K562 (cell line): ENCODE measurements around the gene ATF4. TPM values are rescaled to one million over a fixed set of nuclear protein-coding genes. Genes with fewer than 3 reads are reported as not detected.

Experiments
- BRD4 ChIP-seq: fragments of 200-600 bp; sonication (generic); IDR thresholded peaks from 2 replicates; pipeline ENCODE4 v1.6.1; 2017; ENCODE audit warnings: inconsistent platforms
- CCNT2 ChIP-seq: IDR thresholded peaks from 2 replicates; pipeline ENCODE4 v1.6.1; 2011; ENCODE audit warnings: borderline replicate concordance, low read depth, mild to moderate bottlenecking, moderate library complexity, mixed read lengths, low read length; ENCODE audit not compliant: insufficient read length; ENCODE audit errors: extremely low read depth
- DMBX1 ChIP-seq: fragments of 250-450 bp; sonication (Bioruptor Pico); IDR thresholded peaks from 2 replicates; pipeline ENCODE4 v1.8.0; 2022; ENCODE audit warnings: inconsistent platforms, mild to moderate bottlenecking, moderate library complexity, borderline replicate concordance
- HCFC1 ChIP-seq: IDR thresholded peaks from 2 replicates; pipeline ENCODE4 v1.6.1; 2012; ENCODE audit warnings: low read depth, low read length, improper control_type of control experiment
- HDAC2 ChIP-seq: fragments of 450-650 bp; IDR thresholded peaks from 2 replicates; pipeline ENCODE4 v1.6.1; 2016; ENCODE audit warnings: mild to moderate bottlenecking
- HMGN3 ChIP-seq: IDR thresholded peaks from 2 replicates; pipeline ENCODE4 v1.6.1; 2011; ENCODE audit warnings: borderline replicate concordance, low read depth, mild to moderate bottlenecking, mixed read lengths, low read length; ENCODE audit not compliant: insufficient read length; ENCODE audit errors: extremely low read depth
- HNRNPL ChIP-seq: fragments of 200-400 bp; formaldehyde crosslinking; IDR thresholded peaks from 2 replicates; pipeline ENCODE4 v1.6.1; 2017; ENCODE audit warnings: low read depth, mild to moderate bottlenecking, low read length
- NFXL1 ChIP-seq: fragments of 450-650 bp; formaldehyde crosslinking; IDR thresholded peaks from 2 replicates; pipeline ENCODE4 v1.4.0; 2021; ENCODE audit warnings: mild to moderate bottlenecking
- POLR2AphosphoS2 ChIP-seq: IDR thresholded peaks from 2 replicates; pipeline ENCODE4 v1.6.1; 2012; ENCODE audit warnings: low read length, improper control_type of control experiment
- POLR2G ChIP-seq: fragments of 200-400 bp; formaldehyde crosslinking; IDR thresholded peaks from 2 replicates; pipeline ENCODE4 v1.6.1; 2017; ENCODE audit warnings: low read depth, mild to moderate bottlenecking, antibody characterized with exemption, low read length, moderate library complexity
- PPARD ChIP-seq: fragments of 250-450 bp; sonication (Bioruptor Pico); IDR thresholded peaks from 2 replicates; pipeline ENCODE4 v1.8.0; 2022; ENCODE audit warnings: inconsistent platforms, mild to moderate bottlenecking, moderate library complexity
- RBFOX2 ChIP-seq: fragments of 200-400 bp; formaldehyde crosslinking; IDR thresholded peaks from 2 replicates; pipeline ENCODE4 v1.6.1; 2017; ENCODE audit warnings: low read depth, mild to moderate bottlenecking, low read length, moderate library complexity
- TRIM24 ChIP-seq, 2 experiments: fragments of 450-650 bp; IDR thresholded peaks; 2 replicates each; pipeline ENCODE4 v1.6.1; 2016
- ZBED1 ChIP-seq: IDR thresholded peaks from 2 replicates; pipeline ENCODE4 v1.6.1; 2014
- ZBTB26 ChIP-seq: fragments of 450-650 bp; formaldehyde crosslinking; IDR thresholded peaks from 2 replicates; pipeline ENCODE4 v1.4.0; 2022; ENCODE audit warnings: missing genetic modification characterization
- ZBTB43 ChIP-seq: sonication (generic); formaldehyde crosslinking; IDR thresholded peaks from 2 replicates; pipeline ENCODE4 v1.8.0; 2023; ENCODE audit warnings: mild to moderate bottlenecking, missing genetic modification reagents
- ZNF282 ChIP-seq: sonication (generic); formaldehyde crosslinking; IDR thresholded peaks from 2 replicates; pipeline ENCODE4 v1.8.1; 2023; ENCODE audit warnings: missing genetic modification reagents
- polyA plus RNA-seq, 8 experiments: library from polyadenylated mRNA; depleted of rRNA in 4 of 8; stranded (reverse) in 5 of 8; unstranded in 3 of 8; fragments of >200 nt; fragmentation: Nextera tagmentation in 2 of 8; fragmentation: Illumina TruSeq in 1 of 8; extraction: Ambion mirVana in 2 of 8; extraction: Trizol in 1 of 8; gene quantifications; 2 replicates each; pipeline versions ENCODE4 v1.2.1 to v1.2.3, GENCODE V29; 2011 to 2014; ENCODE audit warnings: inconsistent platforms in 1 of 8, missing spikeins in 1 of 8
- total RNA-seq, 7 experiments: library from RNA; depleted of rRNA in 6 of 7; stranded (reverse); fragments of >200 nt in 6 of 7; fragmentation: Illumina TruSeq in 2 of 7; extraction: Trizol in 2 of 7; gene quantifications; 2 replicates each; pipeline versions ENCODE4 v1.2.1 to v1.2.3, GENCODE V29; 2011 to 2021; ENCODE audit warnings: low replicate concordance in 1 of 7
- TF ChIP-seq, protein P1 (sequence below), 2 experiments: fragments of 450-650 bp in 1 of 2; sonication (generic) in 1 of 2; formaldehyde crosslinking in 1 of 2; IDR thresholded peaks in 1 of 2; conservative IDR thresholded peaks in 1 of 2; 2 replicates each; pipeline versions ENCODE4 v1.6.1 to v1.8.1; 2016 to 2023; ENCODE audit warnings: mild to moderate bottlenecking in 2 of 2, moderate library complexity in 2 of 2, inconsistent platforms in 1 of 2, missing genetic modification reagents in 1 of 2
- TF ChIP-seq, protein P2 (sequence below): fragments of 450-650 bp; IDR thresholded peaks from 2 replicates; pipeline ENCODE4 v1.6.1; 2016; ENCODE audit warnings: low read depth, mild to moderate bottlenecking, moderate library complexity
- TF ChIP-seq, protein P3 (sequence below): fragments of 250-450 bp; sonication (Bioruptor Pico); IDR thresholded peaks from 2 replicates; pipeline ENCODE4 v1.4.0; 2020; ENCODE audit warnings: mild to moderate bottlenecking, moderate library complexity

ATF4 gene
- total and polyA plus RNA-seq, 9 of the 15 experiments (the other 6 are each of a cell fraction or from before 2014, with no cell fraction given): 93.1 to 723 (median 355) TPM

- TF ChIP-seq, protein P1, sequence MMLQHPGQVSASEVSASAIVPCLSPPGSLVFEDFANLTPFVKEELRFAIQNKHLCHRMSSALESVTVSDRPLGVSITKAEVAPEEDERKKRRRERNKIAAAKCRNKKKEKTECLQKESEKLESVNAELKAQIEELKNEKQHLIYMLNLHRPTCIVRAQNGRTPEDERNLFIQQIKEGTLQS (IDR thresholded peaks at IDR 0.05): peak; percentile 70
- TF ChIP-seq, protein P1 (CRISPR knock-in tag; conservative IDR thresholded peaks at IDR 0.05): peak; percentile 61; the same call in 1 of the 2 replicates
- peak; percentile 74 for TF ChIP-seq HNRNPL
- 0 out of 2 replicates have a peak, but pooled peaks have one; percentile 42 for TF ChIP-seq ZBED1
- peak; percentile 99 for TF ChIP-seq POLR2G
- TF ChIP-seq, protein P2, sequence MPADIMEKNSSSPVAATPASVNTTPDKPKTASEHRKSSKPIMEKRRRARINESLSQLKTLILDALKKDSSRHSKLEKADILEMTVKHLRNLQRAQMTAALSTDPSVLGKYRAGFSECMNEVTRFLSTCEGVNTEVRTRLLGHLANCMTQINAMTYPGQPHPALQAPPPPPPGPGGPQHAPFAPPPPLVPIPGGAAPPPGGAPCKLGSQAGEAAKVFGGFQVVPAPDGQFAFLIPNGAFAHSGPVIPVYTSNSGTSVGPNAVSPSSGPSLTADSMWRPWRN: no peak
- peak; percentile 99 for TF ChIP-seq RBFOX2
- TF ChIP-seq TRIM24 (IDR thresholded peaks at IDR 0.05): no peak; a peak in 1 of 4 replicates
- TF ChIP-seq BRD4: peak; percentile 95
- TF ChIP-seq ZNF282 (CRISPR knock-in tag): 0 out of 2 replicates have a peak, but pooled peaks have one; percentile 44
- no peak for TF ChIP-seq PPARD (CRISPR knock-in tag)
- TF ChIP-seq, protein P3, sequence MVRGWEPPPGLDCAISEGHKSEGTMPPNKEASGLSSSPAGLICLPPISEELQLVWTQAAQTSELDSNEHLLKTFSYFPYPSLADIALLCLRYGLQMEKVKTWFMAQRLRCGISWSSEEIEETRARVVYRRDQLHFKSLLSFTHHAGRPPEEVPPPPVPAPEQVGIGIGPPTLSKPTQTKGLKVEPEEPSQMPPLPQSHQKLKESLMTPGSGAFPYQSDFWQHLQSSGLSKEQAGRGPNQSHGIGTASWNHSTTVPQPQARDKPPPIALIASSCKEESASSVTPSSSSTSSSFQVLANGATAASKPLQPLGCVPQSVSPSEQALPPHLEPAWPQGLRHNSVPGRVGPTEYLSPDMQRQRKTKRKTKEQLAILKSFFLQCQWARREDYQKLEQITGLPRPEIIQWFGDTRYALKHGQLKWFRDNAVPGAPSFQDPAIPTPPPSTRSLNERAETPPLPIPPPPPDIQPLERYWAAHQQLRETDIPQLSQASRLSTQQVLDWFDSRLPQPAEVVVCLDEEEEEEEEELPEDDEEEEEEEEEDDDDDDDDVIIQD (CRISPR knock-in tag): no peak
- no peak for TF ChIP-seq HMGN3
- 0 out of 2 replicates have a peak, but pooled peaks have one; percentile 58 for TF ChIP-seq NFXL1 (CRISPR knock-in tag)
- peak; percentile 13 for TF ChIP-seq HCFC1
- TF ChIP-seq POLR2AphosphoS2: peak; percentile 89; the same call in 1 of the 2 replicates
- 0 out of 2 replicates have a peak, but pooled peaks have one; percentile 26 for TF ChIP-seq HDAC2
- TF ChIP-seq CCNT2: peak; percentile 27
- peak; percentile 58; the same call in 1 of the 2 replicates for TF ChIP-seq ZBTB26 (CRISPR knock-in tag)
- peak; percentile 64; the same call in 1 of the 2 replicates for TF ChIP-seq ZBTB43 (CRISPR knock-in tag)
- TF ChIP-seq DMBX1 (CRISPR knock-in tag): no peak
Observed at GRCh38 chr22:39520226-39521105, at the start of gene ATF4 (continued).
